VCaP (cell line): ENCODE data around the gene DCAF8L1.
"Not testable (repeated sequence)": the region's sequence is repeated elsewhere in the genome, so short reads cannot be mapped to it uniquely, and the experiment has no call there.

Source experiments
- H3K27ac ChIP-seq: fragments of 450-650 bp; 2 replicates; pipeline ENCODE4 v1.5.1; 2017
- CTCF ChIP-seq: fragments of 450-650 bp; conservative IDR thresholded peaks from 2 replicates; pipeline ENCODE4 v1.5.1; 2017; ENCODE audit warnings: mild to moderate bottlenecking, moderate library complexity

DCAF8L1 gene

GRCh38 chrX:27966492-27966891, 14.8 kb downstream of the DCAF8L1 start:
- TF ChIP-seq CTCF: no peak
- H3K27ac ChIP-seq: no peak overlapping the region

- not testable (repeated sequence) for H3K27ac ChIP-seq
Observed at GRCh38 chrX:27965348-27965747, 15.9 kb downstream of the DCAF8L1 start.

- no peak overlapping the region for H3K27ac ChIP-seq
- TF ChIP-seq CTCF: no peak
Observed at GRCh38 chrX:27964432-27964831, 16.8 kb downstream of the DCAF8L1 start.

GRCh38 chrX:27960410-27960809, 20.8 kb downstream of the DCAF8L1 start:
- not testable (repeated sequence) for H3K27ac ChIP-seq

- H3K27ac ChIP-seq: no peak overlapping the region
- TF ChIP-seq CTCF: no peak
Observed at GRCh38 chrX:27953171-27953570, 28.1 kb downstream of the DCAF8L1 start.

- no peak for TF ChIP-seq CTCF
- H3K27ac ChIP-seq: no peak overlapping the region
Observed at GRCh38 chrX:27933361-27933760, 47.9 kb downstream of the DCAF8L1 start.
